IPS-18c (cell line): Measurements from ENCODE around the gene HCFC1.

Experiments used
- H3K4me3 ChIP-seq: 2 replicates; pipeline ENCODE4 v1.7.0; 2013; ENCODE audit warnings: low read depth, mild to moderate bottlenecking, low read length, moderate library complexity; ENCODE audit not compliant: insufficient read depth
- H3K9me3 ChIP-seq: one replicate; pipeline ENCODE4 v1.6.1; 2013; ENCODE audit warnings: mild to moderate bottlenecking, low read length, moderate library complexity; ENCODE audit not compliant: control insufficient read depth, insufficient read depth

The HCFC1 gene

GRCh38 chrX:153925387-153925738 lies 46.3 kb downstream of the HCFC1 start:
- Histone ChIP-seq H3K9me3 (peaks cover 8% of the 10 kb centered on the region), H3K4me3 (peak overlapping the region; percentile 49)

GRCh38 chrX:153924149-153924861 lies 47.3 kb downstream of the HCFC1 start:
- Histone ChIP-seq H3K9me3 (peaks cover 8% of the 10 kb centered on the region), H3K4me3 (no peak overlapping the region)

- Histone ChIP-seq H3K4me3 (no peak overlapping the region), H3K9me3 (peaks cover 10% of the 10 kb centered on the region)
Measured at GRCh38 chrX:153922932-153923857, 48.4 kb downstream of the HCFC1 start.

DNA sequence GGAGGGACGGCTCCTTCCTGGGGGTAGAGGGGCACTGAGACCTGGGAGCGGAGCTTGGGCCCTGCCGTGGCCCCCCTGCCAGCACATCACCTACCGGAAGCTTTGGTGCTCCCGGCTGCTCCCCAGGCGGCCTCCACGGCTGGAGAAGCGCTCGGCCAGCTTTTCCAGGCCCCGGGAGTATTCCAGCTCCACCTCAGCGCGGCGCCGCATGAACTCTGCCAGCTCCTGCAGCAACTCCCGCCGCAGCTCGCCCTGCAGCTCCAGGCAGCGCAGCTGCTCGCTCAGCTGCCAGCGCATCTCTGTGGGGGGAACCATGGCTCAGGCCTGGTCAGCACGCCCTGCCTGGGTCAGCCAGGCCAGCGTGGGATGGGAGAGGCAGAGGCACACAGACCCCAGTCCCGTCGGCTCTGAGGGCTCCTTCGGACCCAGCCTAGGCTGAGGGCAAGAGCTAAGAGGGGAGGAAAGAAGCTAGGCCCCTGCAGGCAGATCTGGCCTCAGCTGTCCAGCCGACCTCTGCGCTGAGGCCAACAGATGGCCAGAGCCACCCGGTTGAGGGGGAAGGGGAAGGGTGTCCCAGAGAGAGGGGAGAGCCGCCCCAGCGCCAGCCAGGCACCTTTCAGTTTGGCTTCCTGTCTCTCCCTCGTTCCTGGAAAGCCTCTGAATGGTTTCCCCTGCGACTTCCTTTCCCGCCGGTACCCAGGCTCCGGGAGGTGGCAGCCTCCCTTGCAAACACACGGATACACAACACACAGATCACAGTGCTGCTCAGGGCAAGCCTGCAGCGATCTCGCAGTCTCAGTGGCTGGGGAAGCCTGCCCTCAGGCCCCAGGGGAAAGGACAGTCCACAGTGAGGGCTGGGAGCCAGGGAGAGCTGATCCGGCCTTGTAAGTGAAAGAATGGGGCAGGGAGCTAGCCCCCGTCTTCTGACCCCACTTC lies 49.8 kb downstream of the HCFC1 start:
- Histone ChIP-seq H3K4me3 (no peak overlapping the region), H3K9me3 (peaks cover 15% of the 10 kb centered on the region)

DNA sequence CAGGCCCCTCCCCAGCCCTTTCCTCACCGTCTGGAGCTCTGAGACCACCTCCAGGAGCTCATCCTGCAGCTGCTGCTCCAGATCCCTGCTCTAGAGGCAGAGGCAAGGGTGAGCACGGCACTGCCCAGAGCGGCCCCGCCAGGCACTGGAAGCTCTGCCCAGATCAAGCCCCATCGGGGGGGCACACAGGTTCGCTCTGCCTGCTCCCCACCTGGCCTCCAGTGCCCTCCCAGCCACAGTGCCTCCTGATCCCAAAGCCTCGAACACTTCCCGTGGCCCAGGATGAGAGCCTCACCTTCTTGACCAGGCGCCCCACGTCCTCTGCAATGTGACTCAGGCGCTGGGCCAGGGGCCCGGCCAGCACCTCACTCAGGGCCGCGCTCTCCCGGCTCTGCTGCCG lies 50.5 kb downstream of the HCFC1 start:
- Histone ChIP-seq H3K4me3 (no peak overlapping the region), H3K9me3 (peaks cover 15% of the 10 kb centered on the region)

DNA sequence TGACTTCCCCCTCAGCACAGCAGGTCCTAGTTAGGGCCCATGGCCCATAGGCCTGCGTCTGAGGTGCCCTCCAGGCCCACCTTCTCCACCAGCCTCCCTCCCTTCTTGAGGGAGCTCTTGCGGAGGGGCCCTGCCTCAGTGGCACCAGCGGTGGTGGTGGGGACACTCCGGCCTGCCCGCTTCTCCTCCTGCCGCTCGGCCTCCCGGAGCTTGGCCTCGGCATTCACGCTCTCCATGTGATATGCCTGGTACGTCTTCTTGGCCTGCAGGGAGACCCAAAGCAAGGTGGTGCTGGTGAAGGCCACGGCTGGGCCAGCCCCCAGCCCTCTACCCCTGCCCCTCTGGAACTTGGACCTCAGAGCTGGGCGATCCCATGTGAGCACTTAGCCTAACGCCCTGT lies 51.1 kb downstream of the HCFC1 start:
- H3K4me3 ChIP-seq, result no peak overlapping the region
- H3K9me3 ChIP-seq, result peaks cover 15% of the 10 kb centered on the region

GRCh38 chrX:153919281-153919680 lies 52.3 kb downstream of the HCFC1 start:
- H3K4me3 ChIP-seq, result no peak overlapping the region
- H3K9me3 ChIP-seq, result peaks cover 15% of the 10 kb centered on the region

DNA sequence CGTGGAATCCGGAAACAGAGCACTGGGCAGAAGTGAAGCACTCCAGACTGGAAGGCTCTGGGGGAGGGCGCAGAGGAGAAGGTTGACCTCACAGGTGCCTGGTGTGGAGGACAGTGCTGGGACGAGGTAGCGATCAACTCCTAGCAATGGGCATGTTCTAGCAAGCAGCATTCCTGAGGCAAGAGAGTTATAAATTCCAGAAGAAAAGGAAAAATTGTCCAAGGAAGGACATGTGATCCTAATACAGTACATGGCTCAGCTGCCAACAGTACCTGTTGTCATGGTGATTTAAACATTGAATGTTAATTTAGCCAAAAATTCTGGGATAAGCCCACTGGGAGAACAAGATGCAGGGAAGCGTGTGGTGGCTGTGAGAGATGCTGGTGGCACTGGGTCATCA lies 53.7 kb downstream of the HCFC1 start:
- Histone ChIP-seq H3K4me3 (no peak overlapping the region), H3K9me3 (peaks cover 14% of the 10 kb centered on the region)

- H3K4me3 ChIP-seq, result no peak overlapping the region
- H3K9me3 ChIP-seq, result peaks cover 16% of the 10 kb centered on the region
Measured at GRCh38 chrX:153913701-153914100, 57.9 kb downstream of the HCFC1 start.

- Histone ChIP-seq H3K9me3 (peaks cover 15% of the 10 kb centered on the region), H3K4me3 (no peak overlapping the region; the same call in 1 of the 2 replicates)
Measured at GRCh38 chrX:153913211-153913610, 58.4 kb downstream of the HCFC1 start.

- H3K4me3 ChIP-seq, result no peak overlapping the region
- peaks cover 15% of the 10 kb centered on the region for H3K9me3 ChIP-seq
Measured at GRCh38 chrX:153911798-153912197, 59.8 kb downstream of the HCFC1 start.

- Histone ChIP-seq H3K4me3 (no peak overlapping the region), H3K9me3 (peaks cover 18% of the 10 kb centered on the region)
Measured at GRCh38 chrX:153910446-153910845, 61.2 kb downstream of the HCFC1 start.

GRCh38 chrX:153909980-153910360 lies 61.6 kb downstream of the HCFC1 start:
- no peak overlapping the region for H3K4me3 ChIP-seq
- H3K9me3 ChIP-seq, result peaks cover 18% of the 10 kb centered on the region

GRCh38 chrX:153909024-153909979 lies 62.3 kb downstream of the HCFC1 start:
- Histone ChIP-seq H3K9me3 (peaks cover 18% of the 10 kb centered on the region), H3K4me3 (no peak overlapping the region)

DNA sequence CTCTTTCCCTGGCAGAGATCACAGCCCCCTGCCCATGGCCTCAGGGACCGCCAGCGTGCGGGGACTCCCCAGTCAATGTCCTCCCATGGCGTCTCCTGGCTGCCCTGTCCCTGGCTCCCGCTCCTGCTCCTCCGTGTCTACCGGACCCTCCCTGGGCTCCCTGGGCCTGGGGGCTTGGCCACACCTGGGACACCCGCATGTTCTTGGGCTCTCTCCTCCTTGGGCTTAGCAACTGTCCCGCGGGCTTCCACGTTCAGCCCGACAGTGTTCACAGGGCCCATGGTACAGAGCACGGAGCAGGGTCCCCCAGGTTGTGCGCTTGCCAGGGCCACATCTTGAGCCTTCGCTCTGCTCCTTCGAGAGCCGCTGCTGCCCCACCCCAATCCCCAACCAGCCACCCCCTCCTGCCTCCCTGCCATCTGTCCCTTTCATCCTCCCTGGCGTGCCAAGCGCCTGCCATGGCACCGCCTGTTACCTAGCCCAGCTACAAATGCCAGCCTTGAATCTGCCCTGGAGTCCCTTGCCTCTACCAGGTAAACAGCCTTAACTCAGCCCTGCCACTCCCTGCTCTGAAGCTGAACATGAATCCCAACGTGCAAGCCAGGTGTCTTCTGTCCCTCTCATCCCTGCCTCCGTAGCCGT lies 63.3 kb downstream of the HCFC1 start:
- Histone ChIP-seq H3K4me3 (no peak overlapping the region), H3K9me3 (peaks cover 19% of the 10 kb centered on the region)

GRCh38 chrX:153907456-153907855 lies 64.2 kb downstream of the HCFC1 start:
- peaks cover 19% of the 10 kb centered on the region for H3K9me3 ChIP-seq
- no peak overlapping the region for H3K4me3 ChIP-seq
